Loucy (cell line): ENCODE measurements around the gene RAD51C.

ENCODE experiments used
- EZH2phosphoT487 ChIP-seq: fragments of 200-600 bp; IDR thresholded peaks from 2 replicates; pipeline ENCODE4 v1.6.1; 2018; ENCODE audit warnings: antibody characterized with exemption, mild to moderate bottlenecking, moderate library complexity, borderline replicate concordance
- TF ChIP-seq, protein P1 (sequence below): fragments of 200-600 bp; sonication (generic); conservative IDR thresholded peaks from 2 replicates; pipeline ENCODE4 v1.5.1; 2014; ENCODE audit warnings: mild to moderate bottlenecking, antibody characterized with exemption, low read length

DNA sequence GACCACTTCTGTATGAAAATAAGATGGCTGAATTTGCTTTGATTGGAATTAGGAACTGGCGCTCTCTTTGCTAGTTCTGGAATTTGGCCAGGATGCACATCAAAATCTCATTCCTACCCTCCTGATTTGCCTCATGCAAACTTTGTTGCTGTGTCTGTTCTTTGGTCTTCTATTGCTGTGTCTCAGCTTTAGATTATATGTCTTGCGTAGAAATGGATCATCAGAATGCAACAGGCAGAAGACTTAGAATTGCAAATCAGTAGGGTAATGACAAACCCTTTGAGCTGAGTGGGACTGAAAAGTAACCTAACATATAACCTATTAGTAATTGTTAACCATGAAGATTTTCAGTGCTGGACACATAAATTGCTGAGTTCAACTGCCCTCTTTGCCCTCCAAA is 30.3 kb downstream of the RAD51C start:
- TF ChIP-seq, protein P1, sequence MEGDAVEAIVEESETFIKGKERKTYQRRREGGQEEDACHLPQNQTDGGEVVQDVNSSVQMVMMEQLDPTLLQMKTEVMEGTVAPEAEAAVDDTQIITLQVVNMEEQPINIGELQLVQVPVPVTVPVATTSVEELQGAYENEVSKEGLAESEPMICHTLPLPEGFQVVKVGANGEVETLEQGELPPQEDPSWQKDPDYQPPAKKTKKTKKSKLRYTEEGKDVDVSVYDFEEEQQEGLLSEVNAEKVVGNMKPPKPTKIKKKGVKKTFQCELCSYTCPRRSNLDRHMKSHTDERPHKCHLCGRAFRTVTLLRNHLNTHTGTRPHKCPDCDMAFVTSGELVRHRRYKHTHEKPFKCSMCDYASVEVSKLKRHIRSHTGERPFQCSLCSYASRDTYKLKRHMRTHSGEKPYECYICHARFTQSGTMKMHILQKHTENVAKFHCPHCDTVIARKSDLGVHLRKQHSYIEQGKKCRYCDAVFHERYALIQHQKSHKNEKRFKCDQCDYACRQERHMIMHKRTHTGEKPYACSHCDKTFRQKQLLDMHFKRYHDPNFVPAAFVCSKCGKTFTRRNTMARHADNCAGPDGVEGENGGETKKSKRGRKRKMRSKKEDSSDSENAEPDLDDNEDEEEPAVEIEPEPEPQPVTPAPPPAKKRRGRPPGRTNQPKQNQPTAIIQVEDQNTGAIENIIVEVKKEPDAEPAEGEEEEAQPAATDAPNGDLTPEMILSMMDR: no peak
- no peak for TF ChIP-seq EZH2phosphoT487
